HG03039 (cell line): ENCODE measurements around the gene OR5B2.
"Not testable (repeated sequence)": the region's sequence is repeated elsewhere in the genome, so short reads cannot be mapped to it uniquely, and the experiment has no call there.

Experiments
- ATAC-seq: cut with Tn5 transposase; IDR thresholded peaks from one replicate; pipeline ENCODE4 v1.9.1; 2021; ENCODE audit warnings: mild to moderate bottlenecking, moderate library complexity; ENCODE audit not compliant: unreplicated experiment

OR5B2 gene

GRCh38 chr11:58428021-58428420 is at the start of gene OR5B2:
Gene OR5B2 (minus strand): TSS chr11:58428121. CDS start chr11:58423261, 4,860 bp downstream.
- ATAC-seq = no peak

- no peak for ATAC-seq
These were observed 44.0 kb upstream of the OR5B2 start for GRCh38 chr11:58471892-58472291.

GRCh38 chr11:58466293-58466692 is 38.4 kb upstream of the OR5B2 start:
- ATAC-seq = no peak

- no peak for ATAC-seq
These were observed 37.8 kb upstream of the OR5B2 start for GRCh38 chr11:58465690-58466089.

- ATAC-seq = no peak
These were observed 23.7 kb upstream of the OR5B2 start for GRCh38 chr11:58451585-58451984.

GRCh38 chr11:58446294-58446693 is 18.4 kb upstream of the OR5B2 start:
- no peak for ATAC-seq

- ATAC-seq = no peak
These were observed 16.4 kb upstream of the OR5B2 start for GRCh38 chr11:58444300-58444699.

- ATAC-seq = no peak
These were observed 14.2 kb upstream of the OR5B2 start, which contains the start of gene OR5B12 for GRCh38 chr11:58442136-58442535. Gene OR5B12 (minus strand): TSS chr11:58442236. CDS start chr11:58440151, 2,085 bp downstream.

- no peak for ATAC-seq
These were observed 10.6 kb upstream of the OR5B2 start for GRCh38 chr11:58438486-58438885.

GRCh38 chr11:58434217-58434616 is 6.3 kb upstream of the OR5B2 start:
- no peak for ATAC-seq

GRCh38 chr11:58433638-58434203 is 5.8 kb upstream of the OR5B2 start:
- ATAC-seq = no peak

- no peak for ATAC-seq
These were observed 1.4 kb upstream of the OR5B2 start for GRCh38 chr11:58429273-58429672.

- no peak for ATAC-seq
These were observed 21.1 kb downstream of the OR5B2 start, which contains the start of gene OR5B3 for GRCh38 chr11:58406774-58407173. Gene OR5B3 (minus strand): TSS chr11:58406874. CDS start chr11:58403409, 3,465 bp downstream.

GRCh38 chr11:58399622-58400021 is 28.3 kb downstream of the OR5B2 start:
- ATAC-seq = not testable (repeated sequence)

- no peak for ATAC-seq
These were observed 32.3 kb downstream of the OR5B2 start for GRCh38 chr11:58395581-58395980.

- no peak for ATAC-seq
These were observed 33.7 kb downstream of the OR5B2 start for GRCh38 chr11:58394195-58394594.

GRCh38 chr11:58392746-58393145 is 35.2 kb downstream of the OR5B2 start:
- no peak for ATAC-seq

- no peak for ATAC-seq
These were observed 36.0 kb downstream of the OR5B2 start for GRCh38 chr11:58391879-58392278.

GRCh38 chr11:58390551-58391063 is 37.3 kb downstream of the OR5B2 start:
- no peak for ATAC-seq
